Measurements from ENCODE around the gene SV2C. TPM values are rescaled to one million over a fixed set of nuclear protein-coding genes. Genes with fewer than 3 reads are reported as not detected.
"Not testable (repeated sequence)": the region's sequence is repeated elsewhere in the genome, so short reads cannot be mapped to it uniquely, and the experiment has no call there.

The SV2C gene
- total RNA-seq, 4 donors from 2014 or later: 0.05 to 0.11 TPM; not detected in 2

GRCh38 chr5:76367623-76368371 lies 284.6 kb downstream of the SV2C start:
- Histone ChIP-seq H3K9me3 (no peaks in the 10 kb centered on the region), H3K36me3 (no peaks in the 10 kb centered on the region), H3K4me1 (peaks cover 4 to 7% of the 10 kb centered on the region in 2 donors), H3K27me3 (no peaks in the 10 kb centered on the region), H3K27ac (no peak overlapping the region), H3K4me3 (replicated peaks in 1 of 3) (no peak overlapping the region)
- WGBS, 2 donors: 96 to 98% methylated on average over 6 of the region's 6 CpGs
- intact Hi-C loops (cut with DNase I): no loop called here
- TF ChIP-seq CTCF (IDR thresholded peaks at IDR 0.05): no peak
- no peak for TF ChIP-seq POLR2A (IDR thresholded peaks at IDR 0.05)
- DNase-seq: no peak

- Histone ChIP-seq H3K9me3 (no peaks in the 10 kb centered on the region), H3K4me3 (replicated peaks in 1 of 3) (no peak overlapping the region), H3K4me1 (peaks cover 4 to 7% of the 10 kb centered on the region in 2 donors), H3K36me3 (no peaks in the 10 kb centered on the region), H3K27me3 (no peaks in the 10 kb centered on the region), H3K27ac (no peak overlapping the region)
- intact Hi-C loops (cut with DNase I): no loop called here
- DNase-seq: no peak
- TF ChIP-seq POLR2A (IDR thresholded peaks at IDR 0.05) (no peak), CTCF (IDR thresholded peaks at IDR 0.05) (no peak)
- WGBS, 2 donors: 73 to 80% methylated on average over 1 of the region's 1 CpG
These were observed 285.8 kb downstream of the SV2C start for GRCh38 chr5:76368941-76369340.

- H3K9me3 ChIP-seq; H3K27me3 ChIP-seq; H3K27ac ChIP-seq; intact Hi-C loops (cut with DNase I); H3K4me1 ChIP-seq; H3K36me3 ChIP-seq; H3K4me3 ChIP-seq (replicated peaks in 1 of 3): not testable (repeated sequence)
- DNase-seq: peak; percentile 40 to 51
- WGBS, 2 donors: 81 to 87% methylated on average over 8 of the region's 8 CpGs
These were observed 286.5 kb downstream of the SV2C start for GRCh38 chr5:76369668-76370067.

GRCh38 chr5:76371960-76372322 lies 288.8 kb downstream of the SV2C start:
- intact Hi-C loops (cut with DNase I): no loop called here
- no peaks in the 10 kb centered on the region for H3K9me3 ChIP-seq
- H3K4me1 ChIP-seq: peaks cover 4 to 7% of the 10 kb centered on the region in 2 donors
- no peak overlapping the region for H3K4me3 ChIP-seq (replicated peaks in 1 of 3)
- H3K27ac ChIP-seq: no peak overlapping the region
- no peaks in the 10 kb centered on the region for H3K27me3 ChIP-seq
- no peak for DNase-seq
- H3K36me3 ChIP-seq: no peaks in the 10 kb centered on the region
- TF ChIP-seq CTCF (IDR thresholded peaks at IDR 0.05): no peak
- no peak for TF ChIP-seq POLR2A (IDR thresholded peaks at IDR 0.05)
- WGBS, 2 donors: 46 to 68% methylated on average over 2 of the region's 2 CpGs

GRCh38 chr5:76372323-76373054 lies 289.3 kb downstream of the SV2C start:
- H3K4me1 ChIP-seq: peaks cover 4 to 7% of the 10 kb centered on the region in 2 donors
- no peaks in the 10 kb centered on the region for H3K9me3 ChIP-seq
- intact Hi-C loops (cut with DNase I): no loop called here
- no peaks in the 10 kb centered on the region for H3K27me3 ChIP-seq
- H3K4me3 ChIP-seq (replicated peaks in 1 of 3): no peak overlapping the region
- TF ChIP-seq CTCF (IDR thresholded peaks at IDR 0.05) (no peak), POLR2A (IDR thresholded peaks at IDR 0.05) (no peak)
- no peaks in the 10 kb centered on the region for H3K36me3 ChIP-seq
- WGBS, 2 donors: 75 to 85% methylated on average over 11 of the region's 11 CpGs
- DNase-seq: no peak
- H3K27ac ChIP-seq: no peak overlapping the region
